ENCODE data around the gene HSP90B1.

HSP90B1 gene

DNA sequence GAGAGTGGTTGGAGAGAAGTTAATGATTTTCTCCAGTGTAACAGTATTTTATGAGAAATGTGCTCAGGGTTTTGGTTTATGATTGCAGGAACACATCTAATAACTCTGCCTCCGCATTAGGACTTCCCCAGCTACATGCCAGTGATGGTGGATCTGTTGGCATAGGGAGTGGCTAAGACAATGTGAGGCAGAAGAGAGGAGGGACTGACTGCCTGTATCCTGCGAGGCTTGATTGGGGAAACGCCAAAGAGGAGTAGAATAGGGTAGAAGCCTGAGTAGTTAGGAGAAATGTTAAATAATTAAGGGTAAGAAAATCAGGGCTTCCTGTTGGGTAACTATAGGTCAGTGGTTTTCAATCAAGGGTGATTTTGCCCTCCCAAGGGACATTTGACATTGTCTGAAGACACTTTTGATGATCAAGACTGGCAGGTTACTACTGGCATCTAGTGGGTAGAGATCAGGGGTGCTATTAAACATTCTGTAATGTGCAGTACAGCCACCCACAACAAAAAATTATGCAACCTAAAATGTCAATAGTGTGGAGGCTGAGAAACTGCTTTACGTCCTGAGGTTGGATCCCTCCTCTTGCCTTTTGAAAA lies 48.3 kb downstream of the HSP90B1 start:
- DNase-seq = no peak

DNA sequence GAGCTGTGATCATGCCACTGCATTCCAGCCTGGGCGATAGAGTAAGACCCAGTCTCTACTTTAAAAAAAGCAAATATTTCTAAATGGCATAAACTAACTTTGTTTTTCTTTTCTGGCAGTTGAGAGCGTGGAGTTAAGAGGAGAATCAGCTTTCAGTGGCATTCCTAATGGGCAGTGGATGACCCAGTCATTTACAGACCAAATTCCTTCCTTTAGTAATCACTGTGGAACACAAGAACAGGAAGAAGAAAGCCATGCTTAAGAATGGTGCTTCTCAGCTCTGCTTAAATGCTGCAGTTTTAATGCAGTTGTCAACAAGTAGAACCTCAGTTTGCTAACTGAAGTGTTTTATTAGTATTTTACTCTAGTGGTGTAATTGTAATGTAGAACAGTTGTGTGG lies 56.6 kb downstream of the HSP90B1 start:
- DNase-seq = no peak

DNA sequence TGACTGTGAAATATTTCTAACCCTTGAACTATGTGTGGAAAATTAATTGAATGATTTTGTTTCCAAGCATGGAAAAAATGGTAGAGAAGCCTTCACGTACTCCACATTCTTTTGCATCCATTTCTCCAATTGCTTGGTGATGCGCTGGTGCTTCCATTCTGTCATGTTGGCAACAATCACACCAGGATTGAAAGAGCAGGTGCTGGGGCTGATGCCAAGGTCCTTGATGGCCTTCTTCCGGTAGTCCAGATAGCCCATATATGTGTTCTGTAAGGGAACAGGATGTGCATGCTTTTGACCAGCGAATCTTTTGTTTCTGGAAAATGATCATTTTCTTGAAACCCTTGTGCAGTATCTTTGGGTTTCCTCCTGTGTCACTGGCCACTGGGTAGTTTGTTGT lies 64.0 kb downstream of the HSP90B1 start:
- DNase-seq = no peak

DNA sequence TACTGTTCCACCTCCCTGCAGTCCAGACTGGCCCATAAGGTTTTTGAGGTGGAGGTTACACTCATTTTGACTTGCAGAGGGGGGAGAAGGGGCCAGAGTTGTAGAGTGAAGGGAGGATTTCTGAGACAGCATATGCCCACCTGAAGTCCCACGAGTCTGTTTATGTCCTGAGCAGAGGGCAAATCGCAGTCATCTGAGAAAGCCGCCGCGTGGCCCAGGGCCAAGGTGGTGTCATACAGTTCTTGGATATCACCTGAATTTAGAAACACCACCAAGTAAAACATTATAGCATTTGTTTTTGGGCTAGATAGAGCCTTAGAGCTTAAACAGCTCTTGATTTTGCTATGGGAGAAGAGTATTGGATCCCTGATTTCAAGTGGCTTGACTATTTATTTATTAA lies 66.4 kb downstream of the HSP90B1 start:
- DNase-seq = no peak

DNA sequence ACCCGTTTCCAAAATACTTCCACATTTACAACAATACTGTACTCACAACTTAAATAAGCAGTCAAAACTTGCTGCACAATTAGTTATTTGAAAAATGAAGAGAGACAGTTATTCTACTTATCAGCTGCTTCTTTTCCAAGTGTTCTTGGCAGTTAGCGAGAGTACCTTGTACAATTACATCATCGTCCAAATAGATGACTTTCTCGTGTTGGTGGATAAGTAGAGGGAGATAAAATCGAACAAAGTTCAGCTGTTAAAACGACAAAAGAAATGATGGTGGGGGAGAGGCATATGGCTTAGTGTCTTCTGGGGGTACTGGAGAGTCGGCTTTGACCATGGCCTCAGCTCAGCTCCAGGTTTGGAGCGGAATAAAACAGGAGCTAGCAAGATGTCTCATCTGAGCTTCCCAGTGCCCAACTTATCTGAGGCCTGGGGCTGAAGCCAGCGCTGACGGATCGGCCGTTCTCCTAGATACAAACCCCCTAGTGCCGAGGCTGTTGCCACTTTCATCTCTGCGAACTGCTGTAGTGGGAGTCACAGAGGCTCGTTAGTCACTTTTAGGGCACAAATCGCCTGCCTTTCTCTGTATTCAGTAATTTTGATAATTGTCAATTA lies 67.2 kb downstream of the HSP90B1 start:
- DNase-seq = no peak

All from SIG-M5 (cell line).